Panc1 (cell line): ENCODE results near the gene SMARCA5. TPM values are rescaled to one million over a fixed set of nuclear protein-coding genes. Genes with fewer than 3 reads are reported as not detected.

Experiments used
- ATAC-seq: fragments of 200-7000 bp; cut with Tn5 transposase; 2 replicates; pipeline ENCODE4 v1.9.1; 2020; ENCODE audit warnings: mild to moderate bottlenecking, moderate library complexity
- BruUV-seq: library from RNA; stranded (reverse); fragments of 400-500 nt; replicated peaks from 2 replicates; lab custom pipeline; 2021; lab: Mats Ljungman, UMichigan
- CTCF ChIA-PET: fragments of 300-600 bp; sonication (Branson Sonifier 250); formaldehyde crosslinking; loops from one replicate; lab custom pipeline; 2022; ENCODE audit warnings: antibody characterized with exemption; lab: Charles Lee
- POLR2A ChIA-PET: fragments of 300-600 bp; sonication (Branson Sonifier 250); formaldehyde crosslinking; loops from one replicate; lab custom pipeline; 2022; ENCODE audit warnings: antibody characterized with exemption; lab: Charles Lee
- DNase-seq: peaks from one replicate; pipeline ENCODE4 v3.0.0-alpha.2; 2010; ENCODE audit warnings: low read depth, low spot score
- H3K27ac ChIP-seq: 2 replicates; pipeline ENCODE4 v1.5.1; 2011; ENCODE audit warnings: mild to moderate bottlenecking, low read length, inconsistent platforms
- H3K27me3 ChIP-seq: fragments of 200-500 bp; sonication (Bioruptor generic); 2 replicates; pipeline ENCODE4 v1.6.0; 2014; ENCODE audit warnings: low read length, inconsistent platforms; ENCODE audit not compliant: control insufficient read depth, insufficient read depth
- H3K36me3 ChIP-seq: fragments of 200-500 bp; sonication (Bioruptor generic); 2 replicates; pipeline ENCODE4 v1.5.1; 2014; ENCODE audit warnings: inconsistent platforms, mild to moderate bottlenecking, low read length, moderate library complexity; ENCODE audit not compliant: control insufficient read depth, insufficient read depth
- H3K4me1 ChIP-seq: 2 replicates; pipeline ENCODE4 v1.5.1; 2011; ENCODE audit warnings: inconsistent platforms, mild to moderate bottlenecking, low read length, moderate library complexity; ENCODE audit not compliant: control insufficient read depth, insufficient read depth
- H3K4me3 ChIP-seq, 2 experiments: 2 replicates each; pipeline ENCODE4 v1.5.1; 2011 to 2012; ENCODE audit warnings: low read depth in 2 of 2, low read length in 2 of 2, mild to moderate bottlenecking in 2 of 2, inconsistent platforms in 1 of 2, moderate library complexity in 1 of 2
- H3K9me3 ChIP-seq: fragments of 200-500 bp; sonication (Bioruptor generic); 2 replicates; pipeline ENCODE4 v1.5.1; 2014; ENCODE audit warnings: low read depth, mild to moderate bottlenecking, inconsistent platforms, low read length, moderate library complexity; ENCODE audit not compliant: control insufficient read depth, insufficient read depth
- CTCF ChIP-seq: fragments of 450-650 bp; IDR thresholded peaks from 2 replicates; pipeline ENCODE4 v1.5.1; 2017; ENCODE audit warnings: mild to moderate bottlenecking
- POLR2AphosphoS5 ChIP-seq: IDR thresholded peaks from 2 replicates; pipeline ENCODE4 v1.6.1; 2012; ENCODE audit warnings: mild to moderate bottlenecking, low read depth, low read length, moderate library complexity
- REST ChIP-seq, 2 experiments: IDR thresholded peaks; 2 replicates each; pipeline ENCODE4 v1.6.1; 2011 to 2012; ENCODE audit warnings: low read depth in 2 of 2, control low read depth in 1 of 2, low read length in 1 of 2, mild to moderate bottlenecking in 1 of 2, moderate library complexity in 1 of 2; ENCODE audit not compliant: insufficient read depth in 1 of 2
- SIN3A ChIP-seq: IDR thresholded peaks from 2 replicates; pipeline ENCODE4 v1.6.1; 2012; ENCODE audit warnings: low read depth, mild to moderate bottlenecking, low read length, moderate library complexity, borderline replicate concordance; ENCODE audit not compliant: insufficient read depth
- TCF7L2 ChIP-seq: IDR thresholded peaks from 2 replicates; pipeline ENCODE4 v1.6.1; 2011; ENCODE audit warnings: mild to moderate bottlenecking, low read depth, low read length, inconsistent platforms
- in situ Hi-C: cut with HindIII; loops from 2 replicates; pipeline ENCODE4 v1.10.0; 2016; ENCODE audit warnings: low sequenced_read_pairs, low pct_unique_long_range_greater_than_20kb
- intact Hi-C: fragments of 100-400 bp; cut with micrococcal nuclease; formaldehyde crosslinking; loops from one replicate; pipeline ENCODE4 v1.10.0; 2022; ENCODE audit not compliant: unreplicated experiment
- total RNA-seq: library from RNA; stranded (reverse); gene quantifications from one replicate; pipeline ENCODE4 v1.2.1, GENCODE V29; 2021; ENCODE audit not compliant: unreplicated experiment

SMARCA5 gene
- total RNA-seq, 1 experiment from 2014 or later: 29.9 TPM

- ATAC-seq (no peak), DNase-seq (no peak)
- Histone ChIP-seq H3K36me3 (no peaks in the 10 kb centered on the region), H3K4me3 (no peak overlapping the region), H3K27ac (no peak overlapping the region), H3K9me3 (no peaks in the 10 kb centered on the region), H3K4me1 (no peaks in the 10 kb centered on the region), H3K27me3 (no peaks in the 10 kb centered on the region)
- ChIA-PET POLR2A (no interaction called here), CTCF (no interaction called here)
- no TSS peak for BruUV-seq
- intact Hi-C loops (no loop called here), in situ Hi-C loops (no loop called here)
- TF ChIP-seq POLR2AphosphoS5 (no peak), TCF7L2 (no peak), REST (IDR thresholded peaks at IDR 0.05; ENCODE audit: insufficient read depth in 1 of 2, low read depth in 2 of 2, low read length in 1 of 2) (no peak), SIN3A (no peak), CTCF (no peak)
These were observed 15.5 kb upstream of the SMARCA5 start for GRCh38 chr4:143498021-143498420.

- no peaks in the 10 kb centered on the region for H3K9me3 ChIP-seq
- CTCF ChIA-PET: no interaction called here
- no peaks in the 10 kb centered on the region for H3K27me3 ChIP-seq
- intact Hi-C loops: no loop called here
- in situ Hi-C loops: no loop called here
- H3K4me1 ChIP-seq: no peaks in the 10 kb centered on the region
- H3K27ac ChIP-seq: no peak overlapping the region
- POLR2A ChIA-PET: no interaction called here
- DNase-seq (no peak), ATAC-seq (no peak)
- no peaks in the 10 kb centered on the region for H3K36me3 ChIP-seq
- no peak for TF ChIP-seq POLR2AphosphoS5
- TF ChIP-seq CTCF: no peak
- no peak for TF ChIP-seq SIN3A
- TF ChIP-seq TCF7L2: no peak
- no peak for TF ChIP-seq REST (IDR thresholded peaks at IDR 0.05; ENCODE audit: insufficient read depth in 1 of 2, low read depth in 2 of 2, low read length in 1 of 2)
- H3K4me3 ChIP-seq: no peak overlapping the region
- no TSS peak for BruUV-seq
These were observed 11.3 kb upstream of the SMARCA5 start for GRCh38 chr4:143502231-143502630.
